LNCAP (cell line): ENCODE measurements around the gene MBD3L2B.

ENCODE experiments used
- CTCF ChIP-seq: fragments of 450-650 bp; IDR thresholded peaks from 2 replicates; pipeline ENCODE4 v1.5.1; 2017; ENCODE audit warnings: mild to moderate bottlenecking

MBD3L2B gene

DNA sequence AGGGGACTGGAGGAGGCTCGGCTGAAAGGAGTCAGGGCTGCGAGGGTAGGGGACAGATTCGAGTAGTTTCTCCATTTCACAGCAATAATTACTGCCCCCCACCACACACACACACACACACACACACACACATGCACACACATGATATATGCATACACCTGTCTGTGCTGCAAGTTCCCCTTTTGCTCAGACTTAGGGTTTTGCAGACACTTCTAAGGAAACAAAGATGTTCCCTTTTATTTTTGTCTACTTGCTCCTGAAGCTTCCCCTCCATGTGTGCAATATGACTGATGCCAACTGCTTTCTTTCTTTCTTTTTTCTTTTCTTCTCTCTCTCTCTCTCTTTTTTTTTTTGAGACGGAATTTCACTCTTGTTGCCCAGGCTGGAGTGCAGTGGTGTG is 13.4 kb downstream of the MBD3L2B start:
- no peak for TF ChIP-seq CTCF

DNA sequence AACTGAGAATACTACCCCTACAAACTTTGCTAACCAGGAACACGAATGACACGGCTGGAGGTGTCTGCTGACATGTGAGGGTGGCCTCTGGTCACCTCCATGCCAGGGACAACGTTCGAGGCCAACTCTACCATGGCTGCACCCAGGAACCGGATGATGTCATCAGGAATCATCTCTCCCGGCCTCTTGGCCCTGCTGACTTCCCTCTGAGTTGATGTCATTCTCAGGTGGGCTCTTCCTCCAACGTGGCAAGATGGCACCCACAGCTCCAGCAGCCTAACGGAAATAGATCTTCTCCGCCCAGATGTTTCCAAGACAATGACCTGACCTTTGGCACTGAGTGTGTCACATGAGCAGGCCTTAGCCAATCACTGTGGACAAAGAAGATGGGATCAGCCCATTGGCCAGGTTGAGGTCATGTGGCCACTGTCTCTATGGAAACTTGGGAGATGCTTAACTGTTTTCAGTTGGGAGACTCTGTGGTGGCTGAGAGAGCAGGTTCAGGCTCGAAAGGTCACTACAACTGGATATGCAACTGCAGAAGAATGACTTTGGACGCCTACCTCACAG is 15.0 kb downstream of the MBD3L2B start:
- TF ChIP-seq CTCF, result no peak

DNA sequence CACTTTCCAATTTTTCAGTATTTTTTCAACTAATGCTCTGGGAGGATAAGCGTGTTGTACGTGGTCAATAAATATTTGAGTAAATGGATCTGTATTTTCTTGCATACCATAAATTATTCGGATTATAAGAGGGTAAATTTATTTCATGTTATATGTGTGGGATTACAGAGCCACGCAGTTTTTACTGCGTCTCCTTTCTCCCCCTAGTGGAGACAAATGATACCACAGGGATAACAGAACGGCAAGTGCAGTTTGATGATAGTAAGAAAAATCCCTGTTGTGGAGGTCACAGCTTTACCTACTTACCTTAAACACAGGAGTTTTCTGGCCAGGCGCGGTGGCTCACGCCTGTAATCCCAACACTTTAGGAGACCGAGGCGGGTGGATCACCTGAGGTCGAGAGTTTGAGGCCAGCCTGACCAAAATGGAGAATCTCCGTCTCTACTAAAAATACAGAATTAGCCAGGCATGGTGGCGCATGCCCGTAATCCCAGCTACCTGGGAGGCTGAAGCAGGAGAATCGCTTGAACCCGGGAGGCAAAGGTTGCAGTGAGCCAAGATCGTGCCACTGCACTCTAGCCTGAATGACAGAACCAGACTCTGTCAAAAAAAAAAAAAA is 16.8 kb downstream of the MBD3L2B start:
- TF ChIP-seq CTCF, result peak; percentile 84

- no peak for TF ChIP-seq CTCF
These were observed 20.4 kb downstream of the MBD3L2B start for GRCh38 chr19:7000816-7001215.

DNA sequence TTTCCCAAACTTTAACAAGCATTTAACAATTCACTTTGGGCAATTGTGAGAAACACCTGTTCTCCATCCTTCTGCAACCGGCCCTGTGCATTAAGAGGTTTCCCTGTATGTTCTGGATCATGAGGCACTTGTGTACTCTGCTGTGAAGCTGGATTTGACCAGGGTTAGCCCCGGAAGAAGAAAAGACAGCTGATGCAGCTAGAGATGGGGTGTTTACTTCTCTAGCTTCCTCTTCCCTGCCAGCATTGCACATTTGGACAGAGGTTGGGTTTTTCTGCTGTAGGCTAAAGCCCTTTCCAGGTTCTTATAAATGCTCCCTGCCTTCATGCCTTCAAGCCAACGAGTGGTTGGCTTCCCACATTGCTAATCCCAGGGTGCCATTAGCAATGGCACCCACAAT is 20.9 kb downstream of the MBD3L2B start:
- no peak for TF ChIP-seq CTCF

DNA sequence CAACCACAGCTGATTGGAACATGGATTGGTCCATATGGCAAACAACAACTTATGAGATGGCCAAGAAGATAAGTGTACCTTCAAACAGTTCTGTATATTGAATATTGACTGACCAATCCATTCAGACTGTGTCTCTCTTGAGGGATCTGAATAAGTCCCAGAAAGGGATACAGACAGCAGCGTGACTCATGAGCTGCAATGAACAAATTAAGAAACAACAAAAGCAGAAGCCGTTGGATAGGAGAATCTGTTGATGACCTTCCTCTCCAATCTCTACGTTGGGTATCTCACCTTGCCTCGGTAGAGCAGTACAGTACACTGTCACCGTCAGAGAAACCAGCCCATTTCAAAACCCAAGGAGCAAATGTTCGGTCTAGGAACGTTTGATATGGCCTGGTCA is 21.3 kb downstream of the MBD3L2B start:
- no peak for TF ChIP-seq CTCF

GRCh38 chr19:6997679-6998445 is 23.4 kb downstream of the MBD3L2B start:
- TF ChIP-seq CTCF, result no peak
